GM19463 (cell line): ENCODE measurements around the gene FAM149B1.

ENCODE experiments used
- ATAC-seq: cut with Tn5 transposase; IDR thresholded peaks from one replicate; pipeline ENCODE4 v1.9.1; 2021; ENCODE audit warnings: mild to moderate bottlenecking, moderate library complexity; ENCODE audit not compliant: unreplicated experiment

FAM149B1 gene

DNA sequence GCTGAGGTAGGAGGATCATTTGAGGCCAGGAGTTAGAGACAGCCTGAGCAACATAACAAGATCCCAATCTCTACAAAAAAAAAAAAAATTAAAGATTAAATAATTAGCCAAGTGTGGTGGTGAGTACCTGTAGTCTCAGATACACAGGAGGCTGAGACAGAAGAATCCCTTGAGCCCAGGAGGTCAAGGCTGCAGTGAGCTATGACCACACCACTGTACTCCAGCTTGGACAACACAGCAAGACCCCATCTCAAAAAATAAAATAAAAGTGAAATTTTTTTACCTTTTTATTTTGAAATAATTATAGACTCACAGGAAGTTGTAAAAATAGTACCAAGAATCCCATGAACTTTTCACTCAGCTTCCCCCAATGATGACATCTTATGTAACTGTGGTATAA lies 4.9 kb downstream of the FAM149B1 start:
- no peak for ATAC-seq

- no peak for ATAC-seq
These were observed 6.4 kb downstream of the FAM149B1 start for GRCh38 chr10:73174148-73174925.

DNA sequence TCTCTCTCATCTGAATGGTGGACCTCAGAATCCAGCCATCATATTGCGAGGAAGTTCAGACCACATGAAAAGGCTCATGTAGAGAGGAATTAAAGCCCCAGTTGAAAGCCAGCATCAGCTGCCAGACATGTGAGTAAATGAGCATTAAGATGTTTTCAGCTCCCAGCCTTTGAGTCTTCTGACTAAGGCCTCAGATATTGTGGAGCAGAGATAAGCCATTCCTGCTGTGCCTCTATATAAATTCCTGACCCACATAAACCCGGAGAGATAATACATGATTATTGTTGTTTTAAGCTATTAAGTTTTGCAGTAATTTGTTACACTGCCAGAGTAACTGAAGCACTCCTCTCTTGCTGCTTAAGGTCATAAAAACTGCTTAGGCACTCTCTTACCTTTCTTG lies 14.6 kb downstream of the FAM149B1 start:
- ATAC-seq, result no peak

DNA sequence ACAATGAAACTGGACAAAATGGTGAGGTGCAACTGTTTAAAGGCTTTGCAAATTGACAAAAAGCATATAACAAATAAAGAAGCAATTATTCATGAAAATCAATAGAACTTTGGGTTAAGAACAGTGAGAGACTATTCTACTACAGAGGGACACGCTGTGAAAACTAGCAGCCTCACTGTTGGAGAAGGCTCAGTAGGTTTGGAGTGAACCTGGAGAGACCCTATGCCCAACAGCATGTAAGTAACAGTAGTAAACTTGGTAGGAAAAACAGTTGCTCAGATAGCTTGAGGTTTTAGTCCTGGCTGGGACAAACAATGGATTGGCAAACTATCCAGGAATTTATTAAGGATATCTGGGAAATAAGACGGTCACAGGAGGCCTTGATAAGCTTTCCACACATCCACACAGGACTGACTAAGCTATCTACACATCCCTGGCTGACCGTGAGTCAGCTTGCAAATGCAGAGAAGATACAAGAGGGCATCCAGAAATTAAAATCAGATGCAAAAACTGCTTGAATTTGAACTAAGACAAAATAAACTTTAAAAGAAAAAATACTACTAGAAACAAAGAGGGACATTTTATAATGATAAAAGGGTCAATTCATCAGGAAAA lies 15.9 kb downstream of the FAM149B1 start:
- no peak for ATAC-seq

GRCh38 chr10:73186266-73186665 lies 18.3 kb downstream of the FAM149B1 start:
- ATAC-seq, result no peak

- no peak for ATAC-seq
These were observed 22.3 kb downstream of the FAM149B1 start for GRCh38 chr10:73190188-73190587.

DNA sequence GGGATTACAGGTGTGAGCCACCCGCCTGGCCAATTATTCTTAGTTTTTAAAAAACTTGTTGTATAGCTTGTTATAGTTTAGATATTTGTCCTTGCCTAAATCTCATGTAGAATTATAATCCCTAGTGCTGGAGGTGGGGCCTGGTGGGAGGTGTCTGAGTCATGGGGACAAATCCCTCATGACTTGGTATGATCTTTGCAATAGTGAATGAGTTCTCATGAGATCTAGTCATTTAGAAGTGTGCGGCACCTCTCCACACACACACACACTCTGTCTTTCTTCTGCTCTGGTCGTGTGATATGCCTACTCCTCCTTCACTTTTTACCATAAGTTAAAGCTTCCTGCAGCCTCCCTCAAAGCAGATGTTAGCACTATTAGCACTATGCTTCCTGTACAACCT lies 37.2 kb downstream of the FAM149B1 start:
- no peak for ATAC-seq

DNA sequence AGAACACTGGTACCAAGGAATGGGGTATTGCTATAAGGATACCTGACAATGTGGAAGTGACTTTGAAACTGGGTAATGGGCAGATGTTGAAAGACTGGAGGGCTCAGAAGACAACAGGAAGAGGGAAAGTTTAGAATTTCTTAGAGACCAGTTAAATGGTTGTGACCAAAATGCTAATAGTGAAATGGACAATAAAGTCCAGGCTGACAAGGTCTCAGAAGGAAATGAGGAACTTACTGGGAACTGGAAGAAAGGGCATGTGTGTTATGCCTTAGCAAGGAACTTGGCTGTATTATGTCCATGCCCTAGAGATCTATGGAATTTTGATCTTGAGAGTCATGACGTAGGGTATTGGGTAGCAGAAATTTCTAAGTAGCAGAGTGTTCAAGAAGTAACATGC lies 38.0 kb downstream of the FAM149B1 start:
- no peak for ATAC-seq

DNA sequence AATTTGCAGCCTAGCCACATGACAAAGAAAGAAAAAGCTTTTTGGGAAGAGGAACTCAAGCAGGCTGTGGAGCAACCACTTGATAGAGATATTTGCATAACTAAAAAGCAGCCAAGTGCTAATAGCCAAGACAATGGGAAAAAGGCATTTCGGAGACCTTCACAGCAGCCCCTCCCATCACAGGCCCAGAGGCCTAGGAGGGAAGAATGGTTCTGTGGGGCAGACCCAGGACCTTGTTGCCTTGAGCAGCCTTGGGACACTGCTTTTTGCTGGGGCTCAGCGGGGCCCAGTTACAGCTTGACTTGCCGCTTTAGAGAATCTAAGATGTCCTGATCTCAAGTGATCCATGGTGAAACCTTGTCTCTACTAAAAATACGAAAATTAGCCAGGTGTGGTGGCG lies 38.5 kb downstream of the FAM149B1 start:
- ATAC-seq, result no peak

DNA sequence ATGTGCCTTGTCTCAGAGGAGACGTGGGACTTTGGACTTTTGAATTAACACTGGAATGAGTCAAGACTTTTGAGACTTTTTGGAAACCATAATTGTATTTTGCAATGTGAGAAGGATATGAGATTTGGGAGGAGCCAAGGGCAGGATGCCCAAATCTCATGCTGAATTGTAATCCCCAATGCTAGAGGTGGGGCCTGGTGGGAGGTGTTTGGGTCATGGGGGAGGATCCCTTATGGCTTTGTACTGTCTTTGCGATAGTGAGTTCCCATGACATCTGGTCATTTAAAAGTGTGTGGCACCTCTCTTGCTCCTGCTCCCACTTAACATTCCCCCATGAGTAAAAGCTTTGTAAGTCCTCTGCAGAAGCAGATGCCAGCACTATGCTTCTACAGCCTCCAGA lies 40.0 kb downstream of the FAM149B1 start:
- ATAC-seq, result no peak

DNA sequence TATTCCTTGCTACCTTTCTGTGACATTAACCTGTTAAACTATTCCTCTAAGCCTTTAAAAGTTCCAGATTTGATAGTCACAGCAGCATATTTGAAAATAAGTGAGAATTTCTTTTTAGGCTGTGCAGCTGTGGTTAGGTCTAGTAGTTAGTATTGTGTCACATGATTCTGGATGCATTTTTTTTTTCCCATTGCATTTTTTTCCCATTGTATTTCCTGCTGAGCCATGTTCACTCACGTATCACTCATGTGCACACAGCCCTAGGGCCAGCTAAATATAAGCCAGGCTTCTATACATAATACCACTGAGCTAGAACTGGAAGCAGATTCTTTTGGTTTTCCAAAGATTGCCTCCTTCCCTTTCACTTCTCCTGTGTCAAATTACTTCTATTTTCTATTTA lies 41.8 kb downstream of the FAM149B1 start:
- no peak for ATAC-seq

- ATAC-seq, result no peak
These were observed 42.6 kb downstream of the FAM149B1 start for GRCh38 chr10:73210395-73211105.

GRCh38 chr10:73211106-73211811 lies 43.3 kb downstream of the FAM149B1 start:
- ATAC-seq, result no peak

GRCh38 chr10:73215749-73216148 lies 47.8 kb downstream of the FAM149B1 start:
- ATAC-seq, result no peak

- no peak for ATAC-seq
These were observed 49.7 kb downstream of the FAM149B1 start for GRCh38 chr10:73217628-73218027.

GRCh38 chr10:73218431-73219191 lies 50.7 kb downstream of the FAM149B1 start:
- no peak for ATAC-seq

- no peak for ATAC-seq
These were observed 51.5 kb downstream of the FAM149B1 start for GRCh38 chr10:73219384-73219783.

DNA sequence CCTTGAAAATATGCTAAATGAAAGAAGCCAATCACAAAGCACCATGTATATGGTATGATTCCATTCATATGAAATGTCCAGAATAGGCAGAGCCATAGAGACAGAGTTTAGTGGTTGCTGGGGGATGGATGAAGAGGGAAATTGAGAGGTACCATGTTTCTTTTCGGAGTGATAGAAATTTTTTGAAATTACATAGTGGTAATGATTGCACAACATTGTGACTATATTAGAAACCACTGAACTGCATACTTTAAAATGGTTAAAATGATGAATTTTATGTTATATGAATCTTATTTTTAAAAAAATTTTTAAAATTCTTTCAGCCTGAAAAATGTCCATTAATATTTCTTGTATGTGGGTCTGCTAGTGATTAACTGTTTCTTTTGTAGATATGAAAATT lies 53.1 kb downstream of the FAM149B1 start:
- ATAC-seq, result no peak

DNA sequence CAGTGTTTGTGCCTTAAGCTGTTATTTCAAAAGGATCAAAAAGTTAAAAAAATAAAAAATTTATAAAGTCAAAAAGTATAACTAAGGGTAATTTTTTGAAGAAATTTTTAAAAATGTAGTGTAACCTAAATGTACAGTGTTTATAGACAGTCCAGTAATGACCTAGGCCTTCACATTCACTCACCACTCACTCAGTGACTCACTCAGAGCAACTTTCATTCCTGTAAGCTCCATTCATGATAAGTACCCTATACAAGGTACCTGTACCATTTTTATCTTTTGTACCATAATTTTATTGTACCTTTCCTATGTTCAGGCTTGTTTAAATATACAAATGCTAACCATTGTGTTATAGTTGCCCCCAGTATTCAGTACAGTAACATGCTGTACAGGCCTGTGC lies 57.6 kb downstream of the FAM149B1 start:
- no peak for ATAC-seq

GRCh38 chr10:73226663-73227062 lies 58.7 kb downstream of the FAM149B1 start:
- ATAC-seq, result no peak

DNA sequence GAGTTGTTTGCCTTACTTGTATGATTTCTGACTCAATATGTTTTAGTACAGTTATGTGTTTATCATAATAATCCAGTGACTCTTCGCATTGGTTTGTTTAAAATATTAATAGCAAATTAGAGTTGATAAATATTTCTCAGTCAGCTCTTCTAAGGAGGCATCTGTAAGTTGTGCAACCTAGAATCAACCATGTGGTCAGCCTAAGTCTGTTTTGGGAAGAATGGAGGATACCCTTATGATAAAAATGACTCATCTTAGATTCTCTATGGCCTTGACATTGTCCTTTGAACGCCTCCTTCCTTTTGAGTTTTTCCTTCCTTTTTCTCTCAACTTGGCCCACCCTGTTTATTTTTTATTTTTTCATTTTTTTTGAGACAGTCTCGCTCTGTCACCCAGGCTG lies 60.3 kb downstream of the FAM149B1 start:
- no peak for ATAC-seq
